Fibroblast of villous mesenchyme (primary cell): ENCODE measurements around the gene SOCS4. TPM values are rescaled to one million over a fixed set of nuclear protein-coding genes. Genes with fewer than 3 reads are reported as not detected.
"Not testable (repeated sequence)": the region's sequence is repeated elsewhere in the genome, so short reads cannot be mapped to it uniquely, and the experiment has no call there.

ENCODE experiments used
- DNase-seq: peaks from one replicate; pipeline ENCODE4 v3.0.0-alpha.2; 2010; ENCODE audit warnings: low read depth
- H3K4me3 ChIP-seq: 2 replicates; pipeline ENCODE4 v1.5.1; 2011; ENCODE audit warnings: low read depth, mild to moderate bottlenecking, low read length
- CTCF ChIP-seq: IDR thresholded peaks from 2 replicates; pipeline ENCODE4 v1.5.1; 2012; ENCODE audit warnings: low read depth, mild to moderate bottlenecking, low read length; ENCODE audit not compliant: insufficient read depth
- total RNA-seq: library from RNA; depleted of rRNA; stranded (reverse); fragments of >200 nt; gene quantifications from 2 replicates; pipeline ENCODE4 v1.2.3, GENCODE V29; 2012

SOCS4 gene
- total RNA-seq, 1 donor = 26.8 TPM

DNA sequence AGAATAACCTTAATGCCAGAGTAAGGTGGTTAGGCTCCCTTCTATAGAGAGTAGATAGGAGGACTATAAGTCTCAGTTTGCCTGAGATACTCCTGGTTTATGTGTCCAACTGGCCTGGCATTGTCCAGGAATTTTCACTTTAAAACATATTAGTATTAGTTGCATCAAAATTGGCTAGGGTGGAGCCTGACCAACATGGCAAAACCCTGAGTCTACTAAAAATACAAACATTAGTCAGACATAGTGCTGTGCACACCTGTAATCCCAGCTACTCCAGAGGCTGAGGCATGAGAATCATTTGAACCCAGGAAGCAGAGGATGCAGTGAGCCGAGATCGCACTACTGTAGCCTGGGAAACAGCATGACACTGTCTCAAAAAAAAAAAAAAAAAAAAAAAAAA lies 12.0 kb upstream of the SOCS4 start:
- DNase-seq = no peak
- no peak overlapping the region for H3K4me3 ChIP-seq
- no peak for TF ChIP-seq CTCF

GRCh38 chr14:55019968-55020554 lies 7.0 kb upstream of the SOCS4 start:
- TF ChIP-seq CTCF = no peak
- no peak overlapping the region for H3K4me3 ChIP-seq
- no peak for DNase-seq

- DNase-seq, H3K4me3 ChIP-seq: not testable (repeated sequence)
Measured at GRCh38 chr14:55024365-55024764, 2.7 kb upstream of the SOCS4 start.

- no peak for DNase-seq
- TF ChIP-seq CTCF = no peak
- H3K4me3 ChIP-seq = peak overlapping the region; percentile 95
Measured at GRCh38 chr14:55025948-55026347, 1.1 kb upstream of the SOCS4 start.

- DNase-seq = no peak
- no peak for TF ChIP-seq CTCF
- H3K4me3 ChIP-seq = peak overlapping the region; percentile 95
Measured at GRCh38 chr14:55026441-55026792, 619 bp upstream of the SOCS4 start.

DNA sequence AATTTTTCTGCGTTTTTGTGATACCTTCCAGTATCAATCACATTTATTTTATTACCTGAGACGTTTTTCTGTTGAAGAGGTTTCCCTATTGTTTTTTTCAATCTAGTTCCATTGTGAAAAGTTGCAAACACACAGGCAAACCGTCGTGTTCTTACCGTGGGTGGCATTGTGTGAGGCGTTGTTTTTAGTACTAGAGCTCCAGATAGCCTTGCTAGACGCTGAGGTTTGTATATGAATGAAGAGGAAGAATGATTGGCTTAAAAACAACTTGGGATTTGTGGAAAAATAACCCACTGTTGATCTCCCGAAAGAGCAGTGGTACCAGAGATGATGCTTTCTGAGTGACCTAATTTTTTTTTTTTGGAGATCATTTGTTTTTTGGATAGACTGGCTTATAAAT lies 1.0 kb downstream of the SOCS4 start:
- peak overlapping the region; percentile 95 for H3K4me3 ChIP-seq
- DNase-seq = peak; percentile 17
- TF ChIP-seq CTCF = no peak

DNA sequence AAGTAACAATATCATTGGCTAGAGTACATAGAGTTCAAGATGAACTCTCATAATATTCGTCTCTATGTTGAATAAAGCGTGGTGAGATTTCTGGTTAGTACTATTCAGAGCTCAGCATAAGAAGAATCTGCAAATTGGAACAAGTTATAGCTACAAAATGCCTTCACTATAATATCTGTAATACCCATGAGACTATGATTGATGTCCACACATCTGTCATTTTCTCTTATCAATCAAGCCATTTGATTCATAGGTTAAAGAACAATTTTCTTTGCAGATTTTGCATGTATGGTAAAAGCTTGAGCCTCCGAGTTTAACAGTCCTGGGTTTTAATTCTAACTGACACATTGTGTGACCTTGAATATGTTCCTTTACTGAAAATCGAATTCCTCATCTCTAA lies 1.4 kb downstream of the SOCS4 start:
- DNase-seq = no peak
- TF ChIP-seq CTCF = no peak
- peak overlapping the region; percentile 95 for H3K4me3 ChIP-seq

GRCh38 chr14:55031190-55031589 lies 4.2 kb downstream of the SOCS4 start:
- H3K4me3 ChIP-seq = no peak overlapping the region
- no peak for TF ChIP-seq CTCF
- peak; percentile 82 for DNase-seq

GRCh38 chr14:55037995-55038394 lies 11.0 kb downstream of the SOCS4 start:
- not testable (repeated sequence) for DNase-seq, H3K4me3 ChIP-seq
